PC-9 (cell line): ENCODE data around the gene IGF2BP1.

ENCODE experiments used
- EZH2 ChIP-seq: fragments of 200-600 bp; sonication (generic); IDR thresholded peaks from 2 replicates; pipeline ENCODE4 v1.8.0; 2017; ENCODE audit warnings: antibody characterized with exemption, low read depth
- TF ChIP-seq, protein P1 (sequence below): fragments of 200-600 bp; sonication (generic); conservative IDR thresholded peaks from 2 replicates; pipeline ENCODE4 v1.6.1; 2017; ENCODE audit warnings: mixed run types, antibody characterized with exemption, mild to moderate bottlenecking, moderate library complexity

- TF ChIP-seq, protein P1, sequence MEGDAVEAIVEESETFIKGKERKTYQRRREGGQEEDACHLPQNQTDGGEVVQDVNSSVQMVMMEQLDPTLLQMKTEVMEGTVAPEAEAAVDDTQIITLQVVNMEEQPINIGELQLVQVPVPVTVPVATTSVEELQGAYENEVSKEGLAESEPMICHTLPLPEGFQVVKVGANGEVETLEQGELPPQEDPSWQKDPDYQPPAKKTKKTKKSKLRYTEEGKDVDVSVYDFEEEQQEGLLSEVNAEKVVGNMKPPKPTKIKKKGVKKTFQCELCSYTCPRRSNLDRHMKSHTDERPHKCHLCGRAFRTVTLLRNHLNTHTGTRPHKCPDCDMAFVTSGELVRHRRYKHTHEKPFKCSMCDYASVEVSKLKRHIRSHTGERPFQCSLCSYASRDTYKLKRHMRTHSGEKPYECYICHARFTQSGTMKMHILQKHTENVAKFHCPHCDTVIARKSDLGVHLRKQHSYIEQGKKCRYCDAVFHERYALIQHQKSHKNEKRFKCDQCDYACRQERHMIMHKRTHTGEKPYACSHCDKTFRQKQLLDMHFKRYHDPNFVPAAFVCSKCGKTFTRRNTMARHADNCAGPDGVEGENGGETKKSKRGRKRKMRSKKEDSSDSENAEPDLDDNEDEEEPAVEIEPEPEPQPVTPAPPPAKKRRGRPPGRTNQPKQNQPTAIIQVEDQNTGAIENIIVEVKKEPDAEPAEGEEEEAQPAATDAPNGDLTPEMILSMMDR: no peak
- TF ChIP-seq EZH2: no peak
Observed at GRCh38 chr17:49093131-49093530, 95.9 kb downstream of the IGF2BP1 start.
